ENCODE results near the gene PCBP3.
A peak's percentile ranks its signal among the peaks of the same experiment; 100 is the strongest.

PCBP3 gene

GRCh38 chr21:45876381-45877170 is 233.1 kb downstream of the PCBP3 start:
- H4K8ac ChIP-seq (ENCODE audit: low read depth, low read length), result no peak overlapping the region
- H4K91ac ChIP-seq (ENCODE audit: low read depth, low read length), result no peak overlapping the region
- H2AK5ac ChIP-seq (ENCODE audit: low read length), result no peak overlapping the region
- no peak for DNase-seq
- no peak overlapping the region for H3K18ac ChIP-seq (ENCODE audit: low read length)
- no peak overlapping the region for H3K4me2 ChIP-seq (ENCODE audit: low read length)
- H3K9me3 ChIP-seq (ENCODE audit: insufficient read depth, low read depth, low read length), result peaks cover 2% of the 10 kb centered on the region
- no peak overlapping the region for H3K14ac ChIP-seq (ENCODE audit: low read length)
- no peaks in the 10 kb centered on the region for H3K79me1 ChIP-seq (ENCODE audit: low read length)
- no peak overlapping the region for H3K4me3 ChIP-seq (ENCODE audit: low read depth, low read length)
- no peak overlapping the region for H3K4ac ChIP-seq (ENCODE audit: low read depth, low read length)
- H3K9ac ChIP-seq (ENCODE audit: low read length), result no peak overlapping the region
- H2BK12ac ChIP-seq (ENCODE audit: low read length), result no peak overlapping the region
- no peak overlapping the region for H4K12ac ChIP-seq (ENCODE audit: low read depth, low read length)
- H3K36me3 ChIP-seq (ENCODE audit: control insufficient read depth in 1 of 2, insufficient read depth in 2 of 2, low read length in 2 of 2), result no peaks in the 10 kb centered on the region
- H3K27me3 ChIP-seq (ENCODE audit: insufficient read depth, low read length), result no peaks in the 10 kb centered on the region
- H3K27ac ChIP-seq (ENCODE audit: low read depth, low read length), result no peak overlapping the region
- peaks cover 9 to 11% of the 10 kb centered on the region in 2 experiments for H3K4me1 ChIP-seq (ENCODE audit: control insufficient read depth in 1 of 2, insufficient read depth in 2 of 2, low read length in 2 of 2)
- no peak overlapping the region for H2BK120ac ChIP-seq (ENCODE audit: insufficient read depth, low read length, poor library complexity)
- no peaks in the 10 kb centered on the region for H3K79me2 ChIP-seq (ENCODE audit: control insufficient read depth, insufficient read depth, low read length, poor library complexity)
- H2AFZ ChIP-seq (ENCODE audit: insufficient read depth, low read length, poor library complexity), result no peak overlapping the region
- H2BK5ac ChIP-seq (ENCODE audit: low read depth, low read length, poor library complexity), result no peak overlapping the region
- WGBS (ENCODE audit: extremely low coverage, insufficient coverage, insufficient read length), result no CpG with 5 or more reads among the region's 28 CpGs
- H3K23ac ChIP-seq (ENCODE audit: low read length), result no peak overlapping the region

- no peaks in the 10 kb centered on the region for H3K79me2 ChIP-seq (ENCODE audit: control insufficient read depth, insufficient read depth, low read length, poor library complexity)
- no peak overlapping the region for H3K4me2 ChIP-seq (ENCODE audit: low read length)
- H3K27me3 ChIP-seq (ENCODE audit: insufficient read depth, low read length), result no peaks in the 10 kb centered on the region
- no peak overlapping the region for H3K14ac ChIP-seq (ENCODE audit: low read length)
- peaks cover 9 to 11% of the 10 kb centered on the region in 2 experiments for H3K4me1 ChIP-seq (ENCODE audit: control insufficient read depth in 1 of 2, insufficient read depth in 2 of 2, low read length in 2 of 2)
- no peak overlapping the region for H3K4ac ChIP-seq (ENCODE audit: low read depth, low read length)
- no peak overlapping the region for H2BK5ac ChIP-seq (ENCODE audit: low read depth, low read length, poor library complexity)
- no peak overlapping the region for H2BK120ac ChIP-seq (ENCODE audit: insufficient read depth, low read length, poor library complexity)
- H2BK12ac ChIP-seq (ENCODE audit: low read length), result no peak overlapping the region
- no peak overlapping the region for H4K12ac ChIP-seq (ENCODE audit: low read depth, low read length)
- no peaks in the 10 kb centered on the region for H3K79me1 ChIP-seq (ENCODE audit: low read length)
- no peak overlapping the region for H3K27ac ChIP-seq (ENCODE audit: low read depth, low read length)
- peaks cover 2% of the 10 kb centered on the region for H3K9me3 ChIP-seq (ENCODE audit: insufficient read depth, low read depth, low read length)
- DNase-seq, result no peak
- no peak overlapping the region for H2AFZ ChIP-seq (ENCODE audit: insufficient read depth, low read length, poor library complexity)
- no peak overlapping the region for H3K4me3 ChIP-seq (ENCODE audit: low read depth, low read length)
- no peak overlapping the region for H4K91ac ChIP-seq (ENCODE audit: low read depth, low read length)
- H4K8ac ChIP-seq (ENCODE audit: low read depth, low read length), result no peak overlapping the region
- no peak overlapping the region for H3K9ac ChIP-seq (ENCODE audit: low read length)
- no peak overlapping the region for H3K18ac ChIP-seq (ENCODE audit: low read length)
- H2AK5ac ChIP-seq (ENCODE audit: low read length), result no peak overlapping the region
- WGBS (ENCODE audit: extremely low coverage, insufficient coverage, insufficient read length), result no CpG with 5 or more reads among the region's 6 CpGs
- H3K36me3 ChIP-seq (ENCODE audit: control insufficient read depth in 1 of 2, insufficient read depth in 2 of 2, low read length in 2 of 2), result no peaks in the 10 kb centered on the region
- H3K23ac ChIP-seq (ENCODE audit: low read length), result no peak overlapping the region
Observed at GRCh38 chr21:45877171-45877438, 233.6 kb downstream of the PCBP3 start.

GRCh38 chr21:45877821-45878469 is 234.4 kb downstream of the PCBP3 start:
- Histone ChIP-seq H3K79me2 (ENCODE audit: control insufficient read depth, insufficient read depth, low read length, poor library complexity) (no peaks in the 10 kb centered on the region), H2BK120ac (ENCODE audit: insufficient read depth, low read length, poor library complexity) (no peak overlapping the region), H3K4me2 (ENCODE audit: low read length) (no peak overlapping the region), H4K91ac (ENCODE audit: low read depth, low read length) (no peak overlapping the region), H2AFZ (ENCODE audit: insufficient read depth, low read length, poor library complexity) (no peak overlapping the region), H3K4me3 (ENCODE audit: low read depth, low read length) (no peak overlapping the region), H2BK12ac (ENCODE audit: low read length) (no peak overlapping the region), H4K12ac (ENCODE audit: low read depth, low read length) (no peak overlapping the region), H2AK5ac (ENCODE audit: low read length) (no peak overlapping the region), H3K36me3 (ENCODE audit: control insufficient read depth in 1 of 2, insufficient read depth in 2 of 2, low read length in 2 of 2) (no peaks in the 10 kb centered on the region), H2BK5ac (ENCODE audit: low read depth, low read length, poor library complexity) (no peak overlapping the region), H3K27ac (ENCODE audit: low read depth, low read length) (no peak overlapping the region), H3K79me1 (ENCODE audit: low read length) (no peaks in the 10 kb centered on the region), H3K9ac (ENCODE audit: low read length) (no peak overlapping the region), H3K4me1 (ENCODE audit: control insufficient read depth in 1 of 2, insufficient read depth in 2 of 2, low read length in 2 of 2) (peaks cover 9 to 11% of the 10 kb centered on the region in 2 experiments), H4K8ac (ENCODE audit: low read depth, low read length) (no peak overlapping the region), H3K4ac (ENCODE audit: low read depth, low read length) (no peak overlapping the region), H3K27me3 (ENCODE audit: insufficient read depth, low read length) (no peaks in the 10 kb centered on the region), H3K9me3 (ENCODE audit: insufficient read depth, low read depth, low read length) (peaks cover 2% of the 10 kb centered on the region), H3K14ac (ENCODE audit: low read length) (no peak overlapping the region), H3K23ac (ENCODE audit: low read length) (no peak overlapping the region), H3K18ac (ENCODE audit: low read length) (no peak overlapping the region)
- no CpG with 5 or more reads among the region's 9 CpGs for WGBS (ENCODE audit: extremely low coverage, insufficient coverage, insufficient read length)
- DNase-seq, result no peak

- no peak overlapping the region for H2AFZ ChIP-seq (ENCODE audit: insufficient read depth, low read length, poor library complexity)
- WGBS (ENCODE audit: extremely low coverage, insufficient coverage, insufficient read length), result no CpG with 5 or more reads among the region's 29 CpGs
- no peaks in the 10 kb centered on the region for H3K36me3 ChIP-seq (ENCODE audit: control insufficient read depth in 1 of 2, insufficient read depth in 2 of 2, low read length in 2 of 2)
- H3K4me2 ChIP-seq (ENCODE audit: low read length), result no peak overlapping the region
- H3K79me1 ChIP-seq (ENCODE audit: low read length), result no peaks in the 10 kb centered on the region
- no peak overlapping the region for H3K27ac ChIP-seq (ENCODE audit: low read depth, low read length)
- H4K91ac ChIP-seq (ENCODE audit: low read depth, low read length), result no peak overlapping the region
- no peak overlapping the region for H2BK12ac ChIP-seq (ENCODE audit: low read length)
- H3K4me1 ChIP-seq (ENCODE audit: control insufficient read depth in 1 of 2, insufficient read depth in 2 of 2, low read length in 2 of 2), result peaks cover 9 to 11% of the 10 kb centered on the region in 2 experiments
- H3K18ac ChIP-seq (ENCODE audit: low read length), result no peak overlapping the region
- H3K4ac ChIP-seq (ENCODE audit: low read depth, low read length), result no peak overlapping the region
- no peak overlapping the region for H3K23ac ChIP-seq (ENCODE audit: low read length)
- H3K9me3 ChIP-seq (ENCODE audit: insufficient read depth, low read depth, low read length), result no peaks in the 10 kb centered on the region
- H2BK5ac ChIP-seq (ENCODE audit: low read depth, low read length, poor library complexity), result no peak overlapping the region
- H2BK120ac ChIP-seq (ENCODE audit: insufficient read depth, low read length, poor library complexity), result no peak overlapping the region
- H2AK5ac ChIP-seq (ENCODE audit: low read length), result no peak overlapping the region
- no peak overlapping the region for H3K14ac ChIP-seq (ENCODE audit: low read length)
- no peak overlapping the region for H4K12ac ChIP-seq (ENCODE audit: low read depth, low read length)
- H4K8ac ChIP-seq (ENCODE audit: low read depth, low read length), result no peak overlapping the region
- no peaks in the 10 kb centered on the region for H3K27me3 ChIP-seq (ENCODE audit: insufficient read depth, low read length)
- H3K4me3 ChIP-seq (ENCODE audit: low read depth, low read length), result no peak overlapping the region
- no peak overlapping the region for H3K9ac ChIP-seq (ENCODE audit: low read length)
- peak; percentile 30 to 66 for DNase-seq
- H3K79me2 ChIP-seq (ENCODE audit: control insufficient read depth, insufficient read depth, low read length, poor library complexity), result no peaks in the 10 kb centered on the region
Observed at GRCh38 chr21:45880097-45881068, 236.9 kb downstream of the PCBP3 start.
